ENCODE data around the gene PRM2.

- TF ChIP-seq POLR2AphosphoS5 (IDR thresholded peaks at IDR 0.05; ENCODE audit: low read depth, low read length): no peak
- no peak for TF ChIP-seq TAF1 (IDR thresholded peaks at IDR 0.05; ENCODE audit: borderline replicate concordance, insufficient read depth, low read length)
Measured at GRCh38 chr16:11321662-11322061, 45.4 kb upstream of the PRM2 start.

Data from PFSK-1 (cell line).